ENCODE results near the gene FES. TPM values are rescaled to one million over a fixed set of nuclear protein-coding genes. Genes with fewer than 3 reads are reported as not detected.

FES gene
- total and polyA plus RNA-seq, 11 donors, result 10.7 to 37.5 (median 15.9) TPM

GRCh38 chr15:90910441-90911301 lies 26.4 kb downstream of the FES start:
- peaks cover 8 to 98% (median 92%) of the 10 kb centered on the region in 9 donors for H3K36me3 ChIP-seq

DNA sequence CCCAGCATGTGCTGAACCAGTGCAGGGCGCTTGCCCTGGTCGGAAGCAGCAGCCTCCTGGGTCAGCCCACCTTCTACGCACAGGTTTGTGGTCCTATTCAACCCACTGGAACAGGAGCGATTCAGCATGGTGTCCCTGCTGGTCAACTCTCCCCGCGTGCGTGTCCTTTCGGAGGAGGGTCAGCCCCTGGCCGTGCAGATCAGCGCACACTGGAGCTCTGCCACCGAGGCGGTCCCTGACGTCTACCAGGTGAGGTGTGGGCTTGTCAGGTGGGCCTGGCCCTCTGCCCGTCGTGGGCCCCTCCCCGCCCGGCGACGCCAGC lies 27.0 kb downstream of the FES start:
- peaks cover 0 to 52% (median 24%) of the 10 kb centered on the region in 12 donors for H3K4me1 ChIP-seq
- H3K9me3 ChIP-seq, result no peaks in the 10 kb centered on the region
- DNase-seq, result peak in 1 of 5 donors; percentile 23
- H3K4me3 ChIP-seq, result no peak overlapping the region
- TF ChIP-seq POLR2A (IDR thresholded peaks at IDR 0.05), result no peak
- TF ChIP-seq, protein P1, sequence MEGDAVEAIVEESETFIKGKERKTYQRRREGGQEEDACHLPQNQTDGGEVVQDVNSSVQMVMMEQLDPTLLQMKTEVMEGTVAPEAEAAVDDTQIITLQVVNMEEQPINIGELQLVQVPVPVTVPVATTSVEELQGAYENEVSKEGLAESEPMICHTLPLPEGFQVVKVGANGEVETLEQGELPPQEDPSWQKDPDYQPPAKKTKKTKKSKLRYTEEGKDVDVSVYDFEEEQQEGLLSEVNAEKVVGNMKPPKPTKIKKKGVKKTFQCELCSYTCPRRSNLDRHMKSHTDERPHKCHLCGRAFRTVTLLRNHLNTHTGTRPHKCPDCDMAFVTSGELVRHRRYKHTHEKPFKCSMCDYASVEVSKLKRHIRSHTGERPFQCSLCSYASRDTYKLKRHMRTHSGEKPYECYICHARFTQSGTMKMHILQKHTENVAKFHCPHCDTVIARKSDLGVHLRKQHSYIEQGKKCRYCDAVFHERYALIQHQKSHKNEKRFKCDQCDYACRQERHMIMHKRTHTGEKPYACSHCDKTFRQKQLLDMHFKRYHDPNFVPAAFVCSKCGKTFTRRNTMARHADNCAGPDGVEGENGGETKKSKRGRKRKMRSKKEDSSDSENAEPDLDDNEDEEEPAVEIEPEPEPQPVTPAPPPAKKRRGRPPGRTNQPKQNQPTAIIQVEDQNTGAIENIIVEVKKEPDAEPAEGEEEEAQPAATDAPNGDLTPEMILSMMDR (IDR thresholded peaks at IDR 0.05), result no peak
- no peak for ATAC-seq
- no peaks in the 10 kb centered on the region for H3K27me3 ChIP-seq
- peaks cover 8 to 98% (median 92%) of the 10 kb centered on the region in 9 donors for H3K36me3 ChIP-seq
- no peak overlapping the region for H3K27ac ChIP-seq
- intact Hi-C loops (cut with DNase I), result no loop called here
- 89 to 93% (median 90%) methylated on average over 19 of the region's 19 CpGs for WGBS, 4 donors

More at GRCh38 chr15:90910441-90911301, 26.4 kb downstream of the FES start:
- no peaks in the 10 kb centered on the region for H3K27me3 ChIP-seq
- H3K4me3 ChIP-seq, result no peak overlapping the region
- peaks cover 0 to 50% (median 23%) of the 10 kb centered on the region in 12 donors for H3K4me1 ChIP-seq
- TF ChIP-seq, protein P1 (IDR thresholded peaks at IDR 0.05), result no peak
- TF ChIP-seq POLR2A (IDR thresholded peaks at IDR 0.05), result no peak
- intact Hi-C loops (cut with DNase I), result no loop called here
- no peak overlapping the region for H3K27ac ChIP-seq
- no peak for ATAC-seq
- WGBS, 4 donors, result 94 to 95% (median 94%) methylated on average over 23 to 24 of the region's 24 CpGs
- DNase-seq, result no peak
- no peaks in the 10 kb centered on the region for H3K9me3 ChIP-seq

DNA sequence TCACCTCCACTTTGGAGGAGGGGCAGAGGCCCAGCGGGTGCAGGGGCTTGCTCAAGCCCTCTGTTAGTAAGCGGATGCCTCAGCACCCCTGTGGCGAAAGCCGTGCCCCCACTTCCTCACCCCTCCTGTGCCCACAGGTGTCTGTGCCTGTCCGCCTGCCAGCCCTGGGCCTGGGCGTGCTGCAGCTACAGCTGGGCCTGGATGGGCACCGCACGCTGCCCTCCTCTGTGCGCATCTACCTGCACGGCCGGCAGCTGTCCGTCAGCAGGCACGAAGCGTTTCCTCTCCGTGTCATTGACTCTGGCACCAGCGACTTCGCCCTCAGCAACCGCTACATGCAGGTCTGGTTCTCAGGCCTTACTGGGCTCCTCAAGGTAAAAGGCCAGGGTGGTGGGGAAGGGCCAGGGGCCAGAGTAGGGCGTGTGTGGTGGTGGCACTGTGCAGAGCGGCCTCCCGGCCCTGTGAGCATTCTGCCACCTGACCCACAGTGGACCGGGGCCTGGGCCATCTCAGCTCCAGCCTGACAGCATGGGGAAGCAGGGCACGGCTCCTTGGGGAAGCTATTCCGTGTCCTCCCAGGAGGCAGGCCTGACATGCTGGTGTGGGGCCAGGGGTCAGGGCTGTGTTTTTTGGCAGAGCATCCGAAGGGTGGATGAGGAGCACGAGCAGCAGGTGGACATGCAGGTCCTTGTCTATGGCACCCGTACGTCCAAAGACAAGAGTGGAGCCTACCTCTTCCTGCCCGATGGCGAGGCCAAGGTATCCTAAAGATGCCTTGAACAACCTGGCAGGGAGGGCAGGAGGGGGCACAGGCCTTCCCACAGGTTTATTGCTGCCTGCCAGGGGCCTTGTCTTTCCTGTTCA lies 27.8 kb downstream of the FES start:
- H3K27me3 ChIP-seq, result no peaks in the 10 kb centered on the region
- ATAC-seq (no peak), DNase-seq (no peak)
- H3K4me3 ChIP-seq, result no peak overlapping the region
- H3K4me1 ChIP-seq, result peaks cover 0 to 52% (median 24%) of the 10 kb centered on the region in 12 donors
- H3K36me3 ChIP-seq, result peaks cover 8 to 98% (median 92%) of the 10 kb centered on the region in 9 donors
- intact Hi-C loops (cut with DNase I), result no loop called here
- 94 to 95% (median 94%) methylated on average over 20 to 30 of the region's 30 CpGs for WGBS, 4 donors
- H3K27ac ChIP-seq, result no peak overlapping the region
- no peaks in the 10 kb centered on the region for H3K9me3 ChIP-seq
- TF ChIP-seq, protein P1 (IDR thresholded peaks at IDR 0.05), result no peak
- no peak for TF ChIP-seq POLR2A (IDR thresholded peaks at IDR 0.05)

DNA sequence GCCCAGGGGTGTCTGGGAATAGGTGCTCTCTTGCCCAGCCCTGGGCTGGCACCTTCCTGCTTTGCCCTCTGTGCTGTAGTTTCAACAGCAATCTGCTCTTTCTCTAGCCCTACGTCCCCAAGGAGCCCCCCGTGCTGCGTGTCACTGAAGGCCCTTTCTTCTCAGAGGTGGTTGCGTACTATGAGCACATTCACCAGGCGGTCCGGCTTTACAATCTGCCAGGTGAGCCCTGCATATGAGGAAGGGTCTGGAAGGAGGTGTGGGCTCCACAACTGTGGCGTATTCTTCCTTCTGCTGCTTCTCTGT lies 28.4 kb downstream of the FES start:
- no peak overlapping the region for H3K27ac ChIP-seq
- no peaks in the 10 kb centered on the region for H3K27me3 ChIP-seq
- H3K9me3 ChIP-seq, result no peaks in the 10 kb centered on the region
- no peak for TF ChIP-seq POLR2A (IDR thresholded peaks at IDR 0.05)
- TF ChIP-seq, protein P1 (IDR thresholded peaks at IDR 0.05), result no peak
- no peak overlapping the region for H3K4me3 ChIP-seq
- intact Hi-C loops (cut with DNase I), result no loop called here
- DNase-seq (peak in 1 of 5 donors; percentile 3), ATAC-seq (no peak)
- peaks cover 8 to 98% (median 92%) of the 10 kb centered on the region in 9 donors for H3K36me3 ChIP-seq
- WGBS, 4 donors, result 86 to 96% (median 94%) methylated on average over 7 of the region's 7 CpGs
- peaks cover 0 to 52% (median 18%) of the 10 kb centered on the region in 12 donors for H3K4me1 ChIP-seq
